HepG2 (cell line): ENCODE data around the gene REEP6. TPM values are rescaled to one million over a fixed set of nuclear protein-coding genes. Genes with fewer than 3 reads are reported as not detected.

Source experiments
- ADNP ChIP-seq: sonication (generic); formaldehyde crosslinking; IDR thresholded peaks from 2 replicates; pipeline ENCODE4 v1.4.0; 2020; ENCODE audit warnings: missing genetic modification reagents
- GZF1 ChIP-seq: sonication (generic); formaldehyde crosslinking; IDR thresholded peaks from 2 replicates; pipeline ENCODE4 v1.5.1; 2020; ENCODE audit warnings: mild to moderate bottlenecking, missing genetic modification reagents
- KLF12 ChIP-seq: sonication (generic); formaldehyde crosslinking; IDR thresholded peaks from 2 replicates; pipeline ENCODE4 v1.4.0; 2020; ENCODE audit warnings: missing genetic modification reagents, borderline replicate concordance
- MTA1 ChIP-seq: sonication (generic); formaldehyde crosslinking; IDR thresholded peaks from 2 replicates; pipeline ENCODE4 v1.4.0; 2020; ENCODE audit warnings: missing genetic modification reagents, mild to moderate bottlenecking, borderline replicate concordance
- RXRA ChIP-seq: sonication (generic); formaldehyde crosslinking; IDR thresholded peaks from 2 replicates; pipeline ENCODE4 v1.5.1; 2020; ENCODE audit warnings: missing genetic modification reagents
- SNAPC2 ChIP-seq: sonication (generic); formaldehyde crosslinking; IDR thresholded peaks from 2 replicates; pipeline ENCODE4 v1.8.1; 2022; ENCODE audit warnings: mild to moderate bottlenecking, missing genetic modification reagents
- ZBTB7A ChIP-seq: sonication (generic); formaldehyde crosslinking; IDR thresholded peaks from 2 replicates; pipeline ENCODE4 v1.8.0; 2022; ENCODE audit warnings: mild to moderate bottlenecking, missing genetic modification reagents
- ZNF367 ChIP-seq: sonication (generic); formaldehyde crosslinking; IDR thresholded peaks from 2 replicates; pipeline ENCODE4 v1.4.0; 2020; ENCODE audit warnings: missing genetic modification reagents, borderline replicate concordance
- polyA plus RNA-seq, 8 experiments: library from polyadenylated mRNA; depleted of rRNA in 3 of 8; stranded (reverse) in 7 of 8; unstranded in 1 of 8; fragments of >200 nt; fragmentation: Illumina TruSeq in 4 of 8; extraction: Trizol in 4 of 8; gene quantifications; 2 replicates each; pipeline versions ENCODE4 v1.2.1 to v1.2.3, GENCODE V29; 2011 to 2016; ENCODE audit warnings: low read depth in 4 of 8, missing spikeins in 1 of 8, mixed read lengths in 1 of 8; ENCODE audit not compliant: insufficient read depth in 1 of 8
- total RNA-seq, 5 experiments: library from RNA; depleted of rRNA; stranded (reverse); fragments of >200 nt; fragmentation: Illumina TruSeq; extraction: Trizol; gene quantifications; 2 replicates each; pipeline ENCODE4 v1.2.3, GENCODE V29; 2016; ENCODE audit warnings: low read depth in 1 of 5
- TF ChIP-seq, protein P1 (sequence below): conservative IDR thresholded peaks from 2 replicates; pipeline ENCODE4 v1.6.1; 2018; ENCODE audit warnings: missing genetic modification reagents
- TF ChIP-seq, protein P2 (sequence below): sonication (generic); formaldehyde crosslinking; IDR thresholded peaks from 2 replicates; pipeline ENCODE4 v1.4.0; 2020; ENCODE audit warnings: missing genetic modification reagents, low read depth, mild to moderate bottlenecking, borderline replicate concordance
- TF ChIP-seq, protein P3 (sequence below): sonication (generic); formaldehyde crosslinking; IDR thresholded peaks from 2 replicates; pipeline ENCODE4 v1.4.0; 2020; ENCODE audit warnings: missing genetic modification reagents
- TF ChIP-seq, protein P4 (sequence below): sonication (generic); formaldehyde crosslinking; IDR thresholded peaks from 2 replicates; pipeline ENCODE4 v1.4.0; 2020; ENCODE audit warnings: missing genetic modification reagents
- TF ChIP-seq, protein P5 (sequence below): sonication (generic); formaldehyde crosslinking; IDR thresholded peaks from 2 replicates; pipeline ENCODE4 v1.4.0; 2020; ENCODE audit warnings: missing genetic modification reagents, mild to moderate bottlenecking, borderline replicate concordance
- TF ChIP-seq, protein P6 (sequence below): sonication (generic); formaldehyde crosslinking; IDR thresholded peaks from 2 replicates; pipeline ENCODE4 v1.4.0; 2020; ENCODE audit warnings: missing genetic modification reagents
- TF ChIP-seq, protein P7 (sequence below): sonication (generic); formaldehyde crosslinking; IDR thresholded peaks from 2 replicates; pipeline ENCODE4 v1.5.1; 2020; ENCODE audit warnings: mild to moderate bottlenecking, missing genetic modification reagents, borderline replicate concordance
- TF ChIP-seq, protein P8 (sequence below): sonication (generic); formaldehyde crosslinking; IDR thresholded peaks from 2 replicates; pipeline ENCODE4 v1.8.1; 2023; ENCODE audit warnings: mild to moderate bottlenecking, missing genetic modification reagents

REEP6 gene
- total and polyA plus RNA-seq, 2 of the 13 experiments (the other 11 are each of a cell fraction or from before 2014, with no cell fraction given): 10.0 to 28.8 TPM

DNA sequence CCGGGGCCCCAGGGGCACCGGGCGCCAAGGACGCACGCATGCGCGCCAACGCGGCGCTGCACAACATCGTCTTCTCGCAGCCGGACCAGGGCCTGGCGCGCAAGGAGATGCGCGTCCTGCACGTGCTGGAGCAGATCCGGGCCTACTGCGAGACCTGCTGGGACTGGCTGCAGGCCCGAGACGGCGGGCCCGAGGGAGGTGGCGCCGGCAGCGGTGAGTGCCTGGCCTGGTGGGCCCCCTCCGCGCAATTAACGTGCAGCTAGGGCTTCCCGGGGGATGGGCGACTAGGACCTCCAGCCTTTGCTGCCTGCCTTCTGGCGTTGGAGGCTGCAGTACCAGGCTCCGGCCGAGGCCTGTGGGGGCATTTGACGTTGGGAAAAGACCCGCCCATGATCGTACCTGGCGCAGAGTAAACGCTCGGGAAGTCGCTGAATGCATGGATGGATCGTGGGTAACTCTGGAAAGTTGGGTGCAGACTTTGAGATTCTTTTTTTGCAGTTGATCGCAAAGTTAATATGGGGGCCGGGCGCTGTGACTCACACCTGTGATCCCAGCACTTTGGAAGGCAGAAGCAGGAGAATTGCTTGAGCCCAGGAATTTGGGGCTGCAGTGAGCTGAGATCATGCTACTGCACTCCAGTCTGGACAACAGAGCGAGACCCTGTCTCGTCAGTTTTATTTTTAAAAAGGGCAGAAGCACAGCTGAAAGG, 33.8 kb upstream of the REEP6 start (continued):
- TF ChIP-seq, protein P1, sequence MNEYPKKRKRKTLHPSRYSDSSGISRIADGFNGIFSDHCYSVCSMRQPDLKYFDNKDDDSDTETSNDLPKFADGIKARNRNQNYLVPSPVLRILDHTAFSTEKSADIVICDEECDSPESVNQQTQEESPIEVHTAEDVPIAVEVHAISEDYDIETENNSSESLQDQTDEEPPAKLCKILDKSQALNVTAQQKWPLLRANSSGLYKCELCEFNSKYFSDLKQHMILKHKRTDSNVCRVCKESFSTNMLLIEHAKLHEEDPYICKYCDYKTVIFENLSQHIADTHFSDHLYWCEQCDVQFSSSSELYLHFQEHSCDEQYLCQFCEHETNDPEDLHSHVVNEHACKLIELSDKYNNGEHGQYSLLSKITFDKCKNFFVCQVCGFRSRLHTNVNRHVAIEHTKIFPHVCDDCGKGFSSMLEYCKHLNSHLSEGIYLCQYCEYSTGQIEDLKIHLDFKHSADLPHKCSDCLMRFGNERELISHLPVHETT (CRISPR knock-in tag): no peak
- no peak for TF ChIP-seq KLF12 (CRISPR knock-in tag)
- TF ChIP-seq SNAPC2 (CRISPR knock-in tag): no peak
- TF ChIP-seq, protein P2, sequence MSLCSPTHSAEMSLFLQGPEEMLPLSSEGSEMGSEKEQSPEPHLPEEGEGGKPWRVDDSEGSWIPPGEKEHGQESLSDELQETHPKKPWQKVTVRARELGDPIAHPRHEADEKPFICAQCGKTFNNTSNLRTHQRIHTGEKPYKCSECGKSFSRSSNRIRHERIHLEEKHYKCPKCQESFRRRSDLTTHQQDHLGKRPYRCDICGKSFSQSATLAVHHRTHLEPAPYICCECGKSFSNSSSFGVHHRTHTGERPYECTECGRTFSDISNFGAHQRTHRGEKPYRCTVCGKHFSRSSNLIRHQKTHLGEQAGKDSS (CRISPR knock-in tag): no peak
- TF ChIP-seq, protein P3, sequence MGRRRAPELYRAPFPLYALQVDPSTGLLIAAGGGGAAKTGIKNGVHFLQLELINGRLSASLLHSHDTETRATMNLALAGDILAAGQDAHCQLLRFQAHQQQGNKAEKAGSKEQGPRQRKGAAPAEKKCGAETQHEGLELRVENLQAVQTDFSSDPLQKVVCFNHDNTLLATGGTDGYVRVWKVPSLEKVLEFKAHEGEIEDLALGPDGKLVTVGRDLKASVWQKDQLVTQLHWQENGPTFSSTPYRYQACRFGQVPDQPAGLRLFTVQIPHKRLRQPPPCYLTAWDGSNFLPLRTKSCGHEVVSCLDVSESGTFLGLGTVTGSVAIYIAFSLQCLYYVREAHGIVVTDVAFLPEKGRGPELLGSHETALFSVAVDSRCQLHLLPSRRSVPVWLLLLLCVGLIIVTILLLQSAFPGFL (CRISPR knock-in tag): no peak
- TF ChIP-seq, protein P4, sequence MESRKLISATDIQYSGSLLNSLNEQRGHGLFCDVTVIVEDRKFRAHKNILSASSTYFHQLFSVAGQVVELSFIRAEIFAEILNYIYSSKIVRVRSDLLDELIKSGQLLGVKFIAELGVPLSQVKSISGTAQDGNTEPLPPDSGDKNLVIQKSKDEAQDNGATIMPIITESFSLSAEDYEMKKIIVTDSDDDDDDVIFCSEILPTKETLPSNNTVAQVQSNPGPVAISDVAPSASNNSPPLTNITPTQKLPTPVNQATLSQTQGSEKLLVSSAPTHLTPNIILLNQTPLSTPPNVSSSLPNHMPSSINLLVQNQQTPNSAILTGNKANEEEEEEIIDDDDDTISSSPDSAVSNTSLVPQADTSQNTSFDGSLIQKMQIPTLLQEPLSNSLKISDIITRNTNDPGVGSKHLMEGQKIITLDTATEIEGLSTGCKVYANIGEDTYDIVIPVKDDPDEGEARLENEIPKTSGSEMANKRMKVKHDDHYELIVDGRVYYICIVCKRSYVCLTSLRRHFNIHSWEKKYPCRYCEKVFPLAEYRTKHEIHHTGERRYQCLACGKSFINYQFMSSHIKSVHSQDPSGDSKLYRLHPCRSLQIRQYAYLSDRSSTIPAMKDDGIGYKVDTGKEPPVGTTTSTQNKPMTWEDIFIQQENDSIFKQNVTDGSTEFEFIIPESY (CRISPR knock-in tag): no peak
- TF ChIP-seq MTA1 (CRISPR knock-in tag): no peak
- no peak for TF ChIP-seq GZF1 (CRISPR knock-in tag)
- TF ChIP-seq, protein P5, sequence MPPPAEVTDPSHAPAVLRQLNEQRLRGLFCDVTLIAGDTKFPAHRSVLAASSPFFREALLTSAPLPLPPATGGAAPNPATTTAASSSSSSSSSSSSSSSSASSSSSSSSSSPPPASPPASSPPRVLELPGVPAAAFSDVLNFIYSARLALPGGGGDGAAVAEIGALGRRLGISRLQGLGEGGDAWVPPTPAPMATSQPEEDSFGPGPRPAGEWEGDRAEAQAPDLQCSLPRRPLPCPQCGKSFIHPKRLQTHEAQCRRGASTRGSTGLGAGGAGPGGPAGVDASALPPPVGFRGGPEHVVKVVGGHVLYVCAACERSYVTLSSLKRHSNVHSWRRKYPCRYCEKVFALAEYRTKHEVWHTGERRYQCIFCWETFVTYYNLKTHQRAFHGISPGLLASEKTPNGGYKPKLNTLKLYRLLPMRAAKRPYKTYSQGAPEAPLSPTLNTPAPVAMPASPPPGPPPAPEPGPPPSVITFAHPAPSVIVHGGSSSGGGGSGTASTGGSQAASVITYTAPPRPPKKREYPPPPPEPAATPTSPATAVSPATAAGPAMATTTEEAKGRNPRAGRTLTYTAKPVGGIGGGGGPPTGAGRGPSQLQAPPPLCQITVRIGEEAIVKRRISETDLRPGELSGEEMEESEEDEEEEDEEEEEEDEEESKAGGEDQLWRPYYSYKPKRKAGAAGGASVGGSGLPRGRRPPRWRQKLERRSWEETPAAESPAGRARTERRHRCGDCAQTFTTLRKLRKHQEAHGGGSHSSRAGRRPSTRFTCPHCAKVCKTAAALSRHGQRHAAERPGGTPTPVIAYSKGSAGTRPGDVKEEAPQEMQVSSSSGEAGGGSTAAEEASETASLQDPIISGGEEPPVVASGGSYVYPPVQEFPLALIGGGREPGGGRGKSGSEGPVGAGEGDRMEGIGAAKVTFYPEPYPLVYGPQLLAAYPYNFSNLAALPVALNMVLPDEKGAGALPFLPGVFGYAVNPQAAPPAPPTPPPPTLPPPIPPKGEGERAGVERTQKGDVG (CRISPR knock-in tag): no peak
- TF ChIP-seq RXRA: no peak
- TF ChIP-seq, protein P6, sequence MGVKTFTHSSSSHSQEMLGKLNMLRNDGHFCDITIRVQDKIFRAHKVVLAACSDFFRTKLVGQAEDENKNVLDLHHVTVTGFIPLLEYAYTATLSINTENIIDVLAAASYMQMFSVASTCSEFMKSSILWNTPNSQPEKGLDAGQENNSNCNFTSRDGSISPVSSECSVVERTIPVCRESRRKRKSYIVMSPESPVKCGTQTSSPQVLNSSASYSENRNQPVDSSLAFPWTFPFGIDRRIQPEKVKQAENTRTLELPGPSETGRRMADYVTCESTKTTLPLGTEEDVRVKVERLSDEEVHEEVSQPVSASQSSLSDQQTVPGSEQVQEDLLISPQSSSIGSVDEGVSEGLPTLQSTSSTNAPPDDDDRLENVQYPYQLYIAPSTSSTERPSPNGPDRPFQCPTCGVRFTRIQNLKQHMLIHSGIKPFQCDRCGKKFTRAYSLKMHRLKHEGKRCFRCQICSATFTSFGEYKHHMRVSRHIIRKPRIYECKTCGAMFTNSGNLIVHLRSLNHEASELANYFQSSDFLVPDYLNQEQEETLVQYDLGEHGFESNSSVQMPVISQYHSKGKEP: no peak
- TF ChIP-seq, protein P7, sequence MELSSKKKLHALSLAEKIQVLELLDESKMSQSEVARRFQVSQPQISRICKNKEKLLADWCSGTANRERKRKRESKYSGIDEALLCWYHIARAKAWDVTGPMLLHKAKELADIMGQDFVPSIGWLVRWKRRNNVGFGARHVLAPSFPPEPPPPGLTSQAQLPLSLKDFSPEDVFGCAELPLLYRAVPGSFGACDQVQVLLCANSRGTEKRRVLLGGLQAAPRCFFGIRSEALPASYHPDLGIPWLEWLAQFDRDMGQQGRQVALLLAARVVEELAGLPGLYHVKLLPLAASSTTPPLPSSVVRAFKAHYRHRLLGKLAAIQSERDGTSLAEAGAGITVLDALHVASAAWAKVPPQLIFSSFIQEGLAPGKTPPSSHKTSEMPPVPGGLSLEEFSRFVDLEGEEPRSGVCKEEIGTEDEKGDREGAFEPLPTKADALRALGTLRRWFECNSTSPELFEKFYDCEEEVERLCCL (CRISPR knock-in tag): no peak
- no peak for TF ChIP-seq ADNP (CRISPR knock-in tag)
- no peak for TF ChIP-seq ZNF367 (CRISPR knock-in tag)
- no peak for TF ChIP-seq ZBTB7A
- TF ChIP-seq, protein P8, sequence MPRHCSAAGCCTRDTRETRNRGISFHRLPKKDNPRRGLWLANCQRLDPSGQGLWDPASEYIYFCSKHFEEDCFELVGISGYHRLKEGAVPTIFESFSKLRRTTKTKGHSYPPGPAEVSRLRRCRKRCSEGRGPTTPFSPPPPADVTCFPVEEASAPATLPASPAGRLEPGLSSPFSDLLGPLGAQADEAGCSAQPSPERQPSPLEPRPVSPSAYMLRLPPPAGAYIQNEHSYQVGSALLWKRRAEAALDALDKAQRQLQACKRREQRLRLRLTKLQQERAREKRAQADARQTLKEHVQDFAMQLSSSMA (CRISPR knock-in tag): no peak
